K562 (cell line): Measurements from ENCODE around the gene GRB2. TPM values are rescaled to one million over a fixed set of nuclear protein-coding genes. Genes with fewer than 3 reads are reported as not detected.
A peak's percentile ranks its signal among the peaks of the same experiment; 100 is the strongest.

Experiments
- ARID3B ChIP-seq: fragments of 250-450 bp; sonication (Bioruptor Pico); IDR thresholded peaks from 2 replicates; pipeline ENCODE4 v1.4.0; 2020; ENCODE audit warnings: borderline replicate concordance
- ATF1 ChIP-seq, 2 experiments: fragments of 450-650 bp in 1 of 2; IDR thresholded peaks; 2 replicates each; pipeline ENCODE4 v1.6.1; 2016; ENCODE audit warnings: missing compliant biosample characterization in 1 of 2, missing genetic modification characterization in 1 of 2
- BRF1 ChIP-seq: IDR thresholded peaks from 3 replicates; pipeline ENCODE4 v1.6.1; 2011; ENCODE audit warnings: borderline replicate concordance, mild to moderate bottlenecking; ENCODE audit not compliant: insufficient read length; ENCODE audit errors: extremely low read depth
- DLX4 ChIP-seq: fragments of 250-450 bp; sonication (Bioruptor Pico); IDR thresholded peaks from 2 replicates; pipeline ENCODE4 v1.6.1; 2021; ENCODE audit warnings: mild to moderate bottlenecking
- FOXP4 ChIP-seq: sonication (generic); formaldehyde crosslinking; IDR thresholded peaks from 2 replicates; pipeline ENCODE4 v1.8.0; 2022; ENCODE audit warnings: mild to moderate bottlenecking, missing genetic modification reagents, borderline replicate concordance
- FUS ChIP-seq: fragments of 200-400 bp; formaldehyde crosslinking; optimal IDR thresholded peaks from 2 replicates; pipeline ENCODE3; 2017; ENCODE audit warnings: low read depth, low read length
- RB1 ChIP-seq: fragments of 450-650 bp; IDR thresholded peaks from 2 replicates; pipeline ENCODE4 v1.6.1; 2017; ENCODE audit warnings: low read depth, mild to moderate bottlenecking
- RBM25 ChIP-seq: fragments of 200-400 bp; formaldehyde crosslinking; IDR thresholded peaks from 2 replicates; pipeline ENCODE4 v1.6.1; 2018; ENCODE audit warnings: low read length, low read depth, moderate library complexity; ENCODE audit not compliant: severe bottlenecking
- SMAD4 ChIP-seq: fragments of 250-450 bp; sonication (Bioruptor Pico); conservative IDR thresholded peaks from 2 replicates; pipeline ENCODE4 v1.8.0; 2021; ENCODE audit warnings: inconsistent platforms, mild to moderate bottlenecking, moderate library complexity
- SOX6 ChIP-seq: fragments of 450-650 bp; IDR thresholded peaks from 2 replicates; pipeline ENCODE4 v1.6.1; 2014; ENCODE audit warnings: mild to moderate bottlenecking
- ZBTB11 ChIP-seq, 3 experiments: fragments of 200-800 bp in 1 of 3; fragments of 250-450 bp in 1 of 3; fragments of 450-650 bp in 1 of 3; sonication (Bioruptor Pico) in 1 of 3; sonication (Bioruptor generic) in 1 of 3; formaldehyde crosslinking in 1 of 3; IDR thresholded peaks; 2 replicates each; pipeline versions ENCODE4 v1.6.1 to v1.8.0; 2016 to 2022; ENCODE audit warnings: mild to moderate bottlenecking in 2 of 3, missing genetic modification characterization in 2 of 3, missing compliant biosample characterization in 1 of 3, moderate library complexity in 1 of 3
- ZBTB12 ChIP-seq: fragments of 250-450 bp; sonication (Bioruptor Pico); IDR thresholded peaks from 2 replicates; pipeline ENCODE4 v1.4.0; 2020
- ZNF174 ChIP-seq: fragments of 250-450 bp; sonication (Bioruptor Pico); IDR thresholded peaks from 2 replicates; pipeline ENCODE4 v1.4.0; 2020; ENCODE audit warnings: mild to moderate bottlenecking
- ZNF398 ChIP-seq: fragments of 250-450 bp; sonication (Bioruptor Pico); IDR thresholded peaks from 2 replicates; pipeline ENCODE4 v1.8.0; 2021; ENCODE audit warnings: moderate library complexity, mild to moderate bottlenecking, inconsistent platforms
- ZNF76 ChIP-seq: fragments of 250-450 bp; sonication (Bioruptor Pico); IDR thresholded peaks from 2 replicates; pipeline ENCODE4 v1.4.0; 2020; ENCODE audit warnings: mild to moderate bottlenecking, moderate library complexity, borderline replicate concordance
- polyA plus RNA-seq, 8 experiments: library from polyadenylated mRNA; depleted of rRNA in 4 of 8; stranded (reverse) in 5 of 8; unstranded in 3 of 8; fragments of >200 nt; fragmentation: Nextera tagmentation in 2 of 8; fragmentation: Illumina TruSeq in 1 of 8; extraction: Ambion mirVana in 2 of 8; extraction: Trizol in 1 of 8; gene quantifications; 2 replicates each; pipeline versions ENCODE4 v1.2.1 to v1.2.3, GENCODE V29; 2011 to 2014; ENCODE audit warnings: inconsistent platforms in 1 of 8, missing spikeins in 1 of 8
- total RNA-seq, 7 experiments: library from RNA; depleted of rRNA in 6 of 7; stranded (reverse); fragments of >200 nt in 6 of 7; fragmentation: Illumina TruSeq in 2 of 7; extraction: Trizol in 2 of 7; gene quantifications; 2 replicates each; pipeline versions ENCODE4 v1.2.1 to v1.2.3, GENCODE V29; 2011 to 2021; ENCODE audit warnings: low replicate concordance in 1 of 7

The GRB2 gene
- total and polyA plus RNA-seq, 9 of the 15 experiments (the other 6 are each of a cell fraction or from before 2014, with no cell fraction given): 57.2 to 136 (median 84.8) TPM

- TF ChIP-seq ARID3B (CRISPR knock-in tag) (no peak), SOX6 (no peak), DLX4 (CRISPR knock-in tag) (no peak), ZBTB12 (CRISPR knock-in tag) (no peak), ZNF398 (CRISPR knock-in tag) (no peak), RB1 (no peak), FOXP4 (CRISPR knock-in tag) (no peak), SMAD4 (0 out of 2 replicates have a peak, but pooled peaks have one; percentile 30), ZNF76 (CRISPR knock-in tag) (no peak), ATF1 (CRISPR knock-in tag; IDR thresholded peaks at IDR 0.05) (no peak), ATF1 (tag; IDR thresholded peaks at IDR 0.05) (no peak), ZBTB11 (CRISPR knock-in tag; IDR thresholded peaks at IDR 0.05) (no peak), ZNF174 (CRISPR knock-in tag) (no peak), FUS (no peak), BRF1 (no peak), RBM25 (no peak)
- TF ChIP-seq, all 486 proteins: peak for 14
Observed at GRCh38 chr17:75288770-75289114, 116.7 kb downstream of the GRB2 start (continued).
